GM18867 (cell line): Measurements from ENCODE around the gene XKR8.
"Not testable (repeated sequence)": the region's sequence is repeated elsewhere in the genome, so short reads cannot be mapped to it uniquely, and the experiment has no call there.

Experiments used
- ATAC-seq: cut with Tn5 transposase; IDR thresholded peaks from one replicate; pipeline ENCODE4 v1.9.1; 2021; ENCODE audit warnings: mild to moderate bottlenecking, moderate library complexity; ENCODE audit not compliant: unreplicated experiment

Gene XKR8

DNA sequence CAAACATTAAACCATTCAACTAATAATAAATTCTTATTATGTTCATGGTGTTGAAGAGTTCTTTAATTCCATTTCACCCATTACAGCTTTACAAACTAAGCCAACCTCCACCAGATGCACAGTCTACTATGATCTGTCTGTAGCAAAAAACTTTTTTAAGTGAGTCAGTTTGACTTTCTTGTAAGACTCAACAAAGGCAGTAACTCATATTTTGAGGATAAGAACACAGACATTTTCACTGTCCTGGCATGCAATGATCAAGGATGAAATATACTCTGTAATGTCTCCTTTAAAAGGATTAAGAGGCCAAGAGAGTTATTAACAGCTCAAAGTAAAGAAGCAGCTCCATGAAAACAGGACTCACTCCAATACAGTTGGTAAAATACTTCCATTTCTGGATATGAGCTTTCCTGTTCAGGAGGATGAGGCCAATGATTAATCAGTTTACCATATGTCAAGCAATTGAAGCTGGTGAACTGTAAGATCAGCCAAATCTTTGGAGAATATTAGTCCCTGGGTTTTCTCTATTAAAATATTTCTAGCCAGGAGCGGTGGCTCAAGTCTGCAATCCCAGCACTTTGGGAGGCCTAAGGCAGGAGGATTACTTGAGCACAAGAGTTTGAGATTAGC, 20.6 kb downstream of the XKR8 start:
- no peak for ATAC-seq

DNA sequence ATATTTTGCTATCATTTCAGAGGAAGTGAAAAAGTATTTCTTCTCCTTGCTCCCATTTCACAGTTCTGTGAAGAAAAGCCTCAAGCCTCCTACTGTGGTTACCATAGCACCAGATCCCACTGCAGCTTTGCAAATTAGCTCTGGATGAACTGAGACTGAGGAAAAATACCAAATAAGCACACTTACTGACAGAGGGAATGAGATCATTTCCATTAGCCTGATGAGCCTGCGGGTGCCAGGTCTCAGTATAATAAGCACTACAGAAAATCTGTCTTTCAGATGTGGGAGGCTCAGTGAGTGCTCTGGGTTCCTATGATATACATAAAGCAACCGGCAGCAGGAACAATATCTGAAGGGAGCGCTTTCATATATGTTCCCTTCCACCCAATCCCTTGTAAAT, 21.4 kb downstream of the XKR8 start:
- no peak for ATAC-seq

DNA sequence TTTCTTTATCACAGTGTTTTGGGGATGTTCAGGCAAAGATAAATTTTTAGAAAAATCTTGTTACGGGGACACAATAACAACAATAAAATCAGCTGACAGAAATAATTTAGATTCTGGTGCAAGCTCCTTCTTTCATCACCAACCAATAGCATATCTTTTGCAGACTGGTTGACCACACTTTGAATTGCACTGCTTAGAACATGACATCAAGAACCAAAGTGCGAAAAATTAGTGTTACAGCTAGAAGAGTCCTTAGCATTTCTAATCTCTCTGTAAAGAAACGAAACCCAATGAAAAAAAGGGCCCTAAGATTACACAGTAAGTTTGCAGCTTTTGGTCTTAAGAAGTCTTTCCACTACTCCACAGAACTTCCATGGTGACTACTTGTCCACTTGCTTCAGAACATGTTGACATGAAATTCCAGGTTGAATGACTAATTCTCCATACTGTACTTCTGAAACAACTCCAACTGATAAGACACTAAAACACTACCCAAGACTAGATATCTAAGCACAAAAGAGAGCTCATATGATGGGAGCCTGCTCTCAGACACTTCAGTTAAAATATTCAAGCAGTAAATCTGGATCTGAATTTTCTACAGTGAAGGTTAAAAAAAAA, 31.3 kb downstream of the XKR8 start:
- no peak for ATAC-seq

DNA sequence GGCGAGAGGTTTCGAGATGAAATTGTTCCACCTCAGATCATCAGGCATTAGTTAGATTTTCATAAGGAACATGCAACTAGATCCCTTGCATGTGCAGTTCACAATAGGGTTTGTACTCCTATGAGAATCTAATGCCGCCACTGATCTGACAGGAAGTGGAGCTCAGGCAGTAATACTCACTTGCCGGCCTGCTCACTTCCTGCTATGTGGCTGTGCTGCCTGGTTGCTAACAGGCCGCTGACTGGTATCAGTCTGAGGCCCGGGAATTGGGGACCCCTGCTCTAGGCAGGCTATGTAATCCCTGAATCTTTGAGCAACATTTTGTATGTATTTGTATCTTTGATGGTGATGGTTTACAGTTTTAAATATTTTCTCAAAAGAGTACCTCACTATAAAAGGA, 32.5 kb downstream of the XKR8 start:
- ATAC-seq, result no peak

DNA sequence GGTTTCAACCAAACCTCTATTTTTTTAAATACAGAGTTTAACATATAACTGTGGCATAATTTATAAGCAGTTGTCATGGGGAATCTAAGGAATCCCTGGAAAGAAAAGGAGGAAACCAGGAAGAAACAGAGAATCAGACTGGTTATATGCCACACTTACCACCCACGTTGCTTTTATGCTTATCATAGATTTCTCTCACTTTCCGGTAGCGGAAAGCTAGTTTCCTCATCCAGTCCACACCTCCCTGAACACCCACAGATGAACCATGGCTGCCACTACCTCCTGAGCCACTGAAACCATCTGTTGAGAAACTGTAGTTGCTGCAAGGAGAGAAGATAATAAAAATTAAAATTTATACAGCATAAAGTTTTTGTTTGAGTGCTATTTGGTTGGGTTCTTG, 33.5 kb downstream of the XKR8 start:
- ATAC-seq, result no peak

DNA sequence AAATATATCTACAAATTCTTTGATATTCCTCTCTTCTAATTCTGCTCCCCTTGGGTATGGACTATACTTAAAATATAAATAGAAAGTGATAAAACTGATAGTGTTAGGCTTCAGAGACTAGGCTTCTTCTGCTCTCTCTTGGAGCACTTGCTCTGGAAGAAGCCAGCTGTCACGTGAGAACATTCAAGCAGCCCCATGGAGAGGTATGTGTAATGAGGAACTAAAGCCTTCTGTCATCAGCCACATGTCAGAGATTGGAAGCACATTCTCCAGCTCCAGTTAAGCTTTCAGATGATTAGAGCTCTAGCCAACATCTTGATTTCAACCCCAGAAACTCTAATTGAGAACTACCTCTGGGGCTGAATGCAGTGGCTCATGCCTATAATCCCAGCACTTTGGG, 34.3 kb downstream of the XKR8 start:
- ATAC-seq, result no peak

DNA sequence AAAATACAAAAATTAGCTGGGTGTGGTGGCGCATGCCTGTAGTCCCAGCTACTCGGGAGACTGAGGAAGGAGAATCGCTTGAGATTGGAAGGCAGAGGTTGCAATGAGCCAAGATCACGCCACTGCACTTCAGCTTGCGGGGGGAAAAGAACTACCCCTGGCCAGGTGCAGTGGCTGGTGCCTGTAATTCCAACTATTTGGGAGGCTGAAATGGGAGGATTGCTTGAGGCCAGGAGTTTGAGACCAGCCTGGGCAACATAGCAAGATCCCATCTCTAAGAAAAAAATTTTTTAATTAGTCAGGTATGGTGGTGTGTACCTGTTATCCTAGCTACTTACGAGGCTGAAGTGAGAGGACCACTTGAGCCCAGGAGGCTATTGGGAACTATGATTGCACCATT, 34.8 kb downstream of the XKR8 start:
- not testable (repeated sequence) for ATAC-seq

DNA sequence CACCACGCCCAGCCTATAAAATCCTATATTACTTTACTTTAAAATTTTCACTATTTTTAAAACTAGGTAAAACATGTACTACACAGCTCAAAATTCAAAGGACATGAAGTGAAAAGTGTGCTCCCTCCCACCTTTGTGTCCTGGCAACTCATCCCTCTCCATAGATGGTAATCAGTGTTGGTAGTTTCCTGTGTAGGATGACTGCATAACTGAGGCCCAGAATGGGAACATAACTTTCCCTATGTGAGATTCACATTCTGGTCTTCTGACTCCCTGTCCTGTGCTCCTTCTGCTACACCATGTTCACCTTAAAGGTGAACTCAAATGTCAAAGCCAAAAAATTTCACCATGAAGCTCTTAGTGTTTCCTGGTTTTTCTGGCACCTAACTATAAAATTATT, 39.3 kb downstream of the XKR8 start:
- ATAC-seq, result no peak

DNA sequence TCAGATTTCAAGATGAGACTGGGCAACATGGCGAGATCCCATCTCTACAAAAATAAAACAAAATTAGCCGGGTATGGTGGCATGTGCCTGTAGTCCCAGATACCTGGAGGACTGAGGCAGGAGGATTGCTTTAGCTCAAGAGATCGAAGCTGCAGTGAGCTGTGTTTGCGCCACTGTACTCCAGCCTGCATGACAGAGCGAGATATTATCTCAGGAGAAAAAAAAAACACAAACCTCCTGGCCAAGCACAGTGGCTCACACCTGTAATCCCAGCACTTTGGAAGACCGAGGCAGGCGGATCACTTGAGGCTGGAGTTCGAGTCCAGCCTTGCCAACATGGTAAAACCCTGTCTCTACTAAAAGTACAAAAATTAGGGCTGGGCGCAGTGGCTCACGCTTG, 42.8 kb downstream of the XKR8 start:
- no peak for ATAC-seq

DNA sequence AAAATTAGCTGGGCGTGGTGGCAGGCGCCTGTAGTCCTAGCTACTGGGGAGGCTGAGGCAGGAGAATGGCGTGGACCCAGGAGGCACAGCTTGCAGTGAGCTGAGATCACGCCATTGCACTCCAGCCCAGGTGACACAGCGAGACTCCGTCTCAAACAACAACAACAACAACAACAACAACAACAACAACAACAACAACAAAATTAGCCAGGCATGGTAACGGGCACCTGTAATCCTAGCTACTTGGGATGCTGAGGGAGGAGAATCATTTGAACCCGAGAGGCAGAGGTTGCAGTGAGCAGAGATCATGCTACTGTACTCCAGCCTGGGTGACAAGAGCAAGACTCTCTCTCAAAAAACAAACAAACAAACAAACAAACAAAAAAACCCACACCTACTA, 43.3 kb downstream of the XKR8 start:
- not testable (repeated sequence) for ATAC-seq

DNA sequence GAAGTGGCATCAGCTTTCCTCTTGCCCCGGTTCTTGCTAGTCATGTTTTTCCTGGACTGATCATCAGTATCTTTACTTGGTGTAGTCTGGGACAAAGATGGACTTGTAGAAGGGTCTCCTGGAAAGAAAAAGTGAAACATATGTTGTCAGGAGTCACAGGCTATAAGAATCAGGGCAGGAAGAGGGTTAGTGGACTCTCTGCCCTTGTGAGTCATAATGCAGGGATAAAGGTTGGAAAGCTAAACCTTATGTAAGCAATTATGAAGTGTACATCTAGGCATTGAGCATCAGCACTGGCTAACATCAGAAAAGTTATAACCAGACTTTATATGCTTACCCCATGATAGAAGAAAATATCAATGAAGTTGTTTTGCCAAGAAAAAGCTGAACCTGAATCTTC, 51.2 kb downstream of the XKR8 start:
- ATAC-seq, result no peak
